ENCODE results near the gene LMF1.

The LMF1 gene

DNA sequence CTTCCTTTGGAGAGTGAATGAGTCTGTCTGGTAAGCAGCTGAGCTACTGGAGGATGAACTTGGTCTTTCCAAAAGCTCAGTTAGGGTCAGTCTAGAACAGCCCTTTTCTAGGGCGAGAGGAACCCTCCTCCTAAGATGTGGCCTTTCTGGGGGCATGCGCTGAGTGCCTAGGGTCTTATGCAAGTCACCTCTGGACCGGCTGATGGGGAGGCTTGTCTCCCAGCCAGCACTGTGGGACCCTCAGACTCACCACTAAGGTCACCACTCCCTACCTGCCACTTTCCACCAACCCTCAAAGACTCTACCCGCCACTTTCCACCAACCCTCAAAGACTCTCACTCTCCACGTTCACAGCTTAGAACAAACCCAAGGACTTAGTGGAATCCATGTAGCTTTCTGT, 26.8 kb downstream of the LMF1 start:
- no peak for DNase-seq (ENCODE audit: low spot score)

DNA sequence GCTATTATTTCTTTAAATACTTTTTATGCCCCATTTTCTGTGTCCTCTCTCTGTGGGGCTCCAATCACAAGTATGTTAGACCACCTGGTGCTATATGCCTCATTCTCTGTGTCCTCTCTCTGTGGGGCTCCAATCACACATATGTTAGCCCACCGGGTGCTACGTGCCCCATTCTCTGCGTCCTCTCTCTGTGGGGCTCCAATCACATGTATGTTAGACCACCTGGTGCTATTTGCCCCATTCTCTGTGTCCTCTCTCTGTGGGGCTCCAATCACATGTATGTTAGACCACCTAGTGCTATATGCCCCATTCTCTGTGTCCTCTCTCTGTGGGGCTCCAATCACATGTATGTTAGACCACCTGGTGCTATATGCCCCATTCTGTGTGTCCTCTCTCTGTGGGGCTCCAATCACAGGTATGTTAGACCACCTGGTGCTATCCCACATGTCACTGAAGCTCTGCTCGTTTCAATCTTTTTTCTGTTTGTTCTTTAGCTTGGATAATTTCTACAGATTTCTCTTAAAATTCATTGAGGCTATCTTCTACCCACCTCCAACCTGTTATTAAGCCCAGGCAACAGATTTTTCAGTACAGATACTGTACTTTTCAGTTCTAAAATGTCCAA, 28.2 kb downstream of the LMF1 start:
- TF ChIP-seq, protein P1, sequence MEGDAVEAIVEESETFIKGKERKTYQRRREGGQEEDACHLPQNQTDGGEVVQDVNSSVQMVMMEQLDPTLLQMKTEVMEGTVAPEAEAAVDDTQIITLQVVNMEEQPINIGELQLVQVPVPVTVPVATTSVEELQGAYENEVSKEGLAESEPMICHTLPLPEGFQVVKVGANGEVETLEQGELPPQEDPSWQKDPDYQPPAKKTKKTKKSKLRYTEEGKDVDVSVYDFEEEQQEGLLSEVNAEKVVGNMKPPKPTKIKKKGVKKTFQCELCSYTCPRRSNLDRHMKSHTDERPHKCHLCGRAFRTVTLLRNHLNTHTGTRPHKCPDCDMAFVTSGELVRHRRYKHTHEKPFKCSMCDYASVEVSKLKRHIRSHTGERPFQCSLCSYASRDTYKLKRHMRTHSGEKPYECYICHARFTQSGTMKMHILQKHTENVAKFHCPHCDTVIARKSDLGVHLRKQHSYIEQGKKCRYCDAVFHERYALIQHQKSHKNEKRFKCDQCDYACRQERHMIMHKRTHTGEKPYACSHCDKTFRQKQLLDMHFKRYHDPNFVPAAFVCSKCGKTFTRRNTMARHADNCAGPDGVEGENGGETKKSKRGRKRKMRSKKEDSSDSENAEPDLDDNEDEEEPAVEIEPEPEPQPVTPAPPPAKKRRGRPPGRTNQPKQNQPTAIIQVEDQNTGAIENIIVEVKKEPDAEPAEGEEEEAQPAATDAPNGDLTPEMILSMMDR (IDR thresholded peaks at IDR 0.05; ENCODE audit: extremely low read depth, missing control alignments): no peak
- DNase-seq (ENCODE audit: low spot score): no peak

More for the DNA sequence above, 26.8 kb downstream of the LMF1 start:
- TF ChIP-seq, protein P1 (IDR thresholded peaks at IDR 0.05; ENCODE audit: extremely low read depth, missing control alignments): no peak

- TF ChIP-seq, protein P1 (IDR thresholded peaks at IDR 0.05; ENCODE audit: extremely low read depth, missing control alignments): no peak
- DNase-seq (ENCODE audit: low spot score): no peak
Observed at GRCh38 chr16:939941-940340, 30.8 kb downstream of the LMF1 start.

GRCh38 chr16:939311-939710, 31.5 kb downstream of the LMF1 start:
- no peak for DNase-seq (ENCODE audit: low spot score)
- TF ChIP-seq, protein P1 (IDR thresholded peaks at IDR 0.05; ENCODE audit: extremely low read depth, missing control alignments): no peak

- DNase-seq (ENCODE audit: low spot score): no peak
- TF ChIP-seq, protein P1 (IDR thresholded peaks at IDR 0.05; ENCODE audit: extremely low read depth, missing control alignments): no peak
Observed at GRCh38 chr16:938752-939151, 32.0 kb downstream of the LMF1 start.

DNA sequence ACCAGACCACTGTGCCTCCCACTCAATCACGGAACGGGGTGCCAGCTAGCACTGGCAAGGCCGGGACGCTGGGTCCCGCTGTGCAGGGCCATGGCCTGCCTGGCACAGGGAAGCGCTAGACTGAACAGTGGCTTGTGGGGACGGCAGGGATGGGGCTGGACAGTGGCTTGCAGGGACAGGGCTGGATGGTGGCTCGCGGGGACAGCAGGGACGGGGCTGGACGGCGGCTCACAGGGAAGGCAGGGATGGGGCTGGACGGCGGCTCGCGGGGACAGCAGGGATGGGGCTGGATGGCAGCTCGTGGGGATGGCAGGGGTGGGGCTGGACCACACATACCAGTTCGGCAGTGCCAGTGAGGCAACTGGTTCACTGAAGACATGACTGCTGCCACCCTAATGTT, 32.6 kb downstream of the LMF1 start:
- TF ChIP-seq, protein P1 (IDR thresholded peaks at IDR 0.05; ENCODE audit: extremely low read depth, missing control alignments): no peak
- no peak for DNase-seq (ENCODE audit: low spot score)

GRCh38 chr16:937723-938122, 33.1 kb downstream of the LMF1 start:
- TF ChIP-seq, protein P1 (IDR thresholded peaks at IDR 0.05; ENCODE audit: extremely low read depth, missing control alignments): no peak
- DNase-seq (ENCODE audit: low spot score): no peak
